GM18508 (cell line): ENCODE measurements around the gene VEZF1.
"Not testable (repeated sequence)": the region's sequence is repeated elsewhere in the genome, so short reads cannot be mapped to it uniquely, and the experiment has no call there.

ENCODE experiments used
- ATAC-seq: cut with Tn5 transposase; IDR thresholded peaks from one replicate; pipeline ENCODE4 v1.9.1; 2021; ENCODE audit warnings: moderate number of reproducible peaks; ENCODE audit not compliant: insufficient read depth, unreplicated experiment

VEZF1 gene

DNA sequence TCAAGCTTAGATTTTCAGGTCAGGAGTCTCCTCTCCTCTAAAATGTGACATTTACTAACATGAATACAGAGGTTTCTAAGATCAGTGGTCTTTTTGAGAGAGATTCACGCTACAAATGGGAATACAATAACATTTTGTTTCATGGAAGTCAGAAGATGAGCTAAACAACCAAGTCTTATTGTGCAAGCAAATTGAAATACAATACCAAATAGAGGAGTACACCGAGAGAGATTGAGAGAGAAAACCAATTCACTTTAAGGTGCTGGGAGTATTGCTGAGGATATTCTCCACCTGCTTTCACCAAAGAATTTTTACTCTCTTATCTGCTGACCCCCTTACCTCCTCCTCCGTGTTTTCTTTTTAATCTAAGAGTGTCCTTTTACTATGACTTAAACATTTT, 11.5 kb downstream of the VEZF1 start:
- no peak for ATAC-seq

DNA sequence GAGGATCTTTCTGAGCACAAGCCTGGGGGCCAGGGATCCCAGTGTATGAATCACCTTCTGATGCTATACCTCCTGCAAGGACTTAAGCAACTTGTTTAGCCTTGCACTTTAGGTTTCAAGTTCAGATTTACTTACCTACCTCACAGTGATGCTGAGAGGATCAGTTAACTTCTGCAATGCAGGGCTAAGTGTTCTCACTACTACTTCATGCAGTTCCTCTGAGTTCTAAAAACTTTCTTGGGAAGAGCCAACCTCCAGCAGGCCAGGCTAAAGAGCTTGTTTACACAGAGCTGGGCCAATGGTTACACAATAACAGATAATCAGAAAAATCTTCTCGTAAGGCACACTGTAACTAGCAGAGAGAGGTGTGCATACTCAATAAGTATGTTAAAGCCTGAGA, 13.0 kb downstream of the VEZF1 start:
- ATAC-seq = no peak

DNA sequence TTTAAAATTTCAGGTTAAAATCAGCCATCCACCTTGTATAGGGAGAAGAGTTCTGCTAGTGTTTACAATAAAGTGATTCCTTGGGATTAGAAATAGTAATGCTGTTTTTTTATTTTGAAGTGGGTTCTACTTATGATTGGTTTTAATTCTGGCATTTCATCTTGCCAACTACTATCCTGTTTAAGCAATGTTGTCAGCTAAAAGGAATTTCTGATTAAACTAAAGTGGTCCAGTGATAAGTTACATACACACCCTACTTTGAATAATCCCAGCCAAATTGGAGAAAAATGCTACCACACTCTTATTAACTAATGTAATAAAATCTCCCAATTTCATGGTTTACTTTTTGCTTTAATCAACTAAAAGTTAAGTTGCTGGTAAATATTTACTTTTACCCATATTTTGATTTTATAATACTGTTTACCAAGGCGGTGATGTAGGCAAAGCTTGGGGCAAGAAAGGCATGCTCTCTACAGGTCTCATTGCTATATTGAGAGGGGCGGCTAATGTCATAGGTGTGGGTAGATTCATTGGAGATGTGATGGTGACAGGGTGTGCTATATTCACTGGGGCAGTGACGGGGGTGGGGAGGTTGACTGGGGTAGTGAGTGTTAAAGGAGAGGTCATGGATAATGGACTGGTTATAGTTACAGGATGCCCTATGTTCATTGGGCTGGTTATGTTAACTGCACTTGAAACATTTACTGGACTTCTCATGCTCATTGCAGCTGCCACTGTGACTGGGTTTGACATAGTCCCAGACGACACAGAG, 13.8 kb downstream of the VEZF1 start:
- not testable (repeated sequence) for ATAC-seq

DNA sequence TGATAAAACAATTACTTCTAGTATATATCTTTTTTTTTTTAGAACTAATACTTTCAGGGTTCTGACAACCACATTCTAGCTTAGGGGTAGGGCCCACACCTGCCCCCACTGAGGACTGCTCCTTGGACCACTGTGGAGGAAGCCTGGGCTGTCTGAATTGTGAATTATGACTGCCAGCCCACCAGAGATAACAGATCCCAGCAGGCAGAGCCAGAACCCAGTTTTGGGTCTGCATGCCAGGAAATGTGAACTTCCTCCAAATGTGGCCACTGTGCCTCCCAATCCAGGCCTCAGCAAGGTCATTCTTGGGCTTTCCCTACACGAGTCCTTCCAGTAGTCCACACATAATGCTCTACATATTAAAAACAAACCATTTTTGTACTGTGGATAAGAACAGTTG, 15.9 kb downstream of the VEZF1 start:
- ATAC-seq = no peak

DNA sequence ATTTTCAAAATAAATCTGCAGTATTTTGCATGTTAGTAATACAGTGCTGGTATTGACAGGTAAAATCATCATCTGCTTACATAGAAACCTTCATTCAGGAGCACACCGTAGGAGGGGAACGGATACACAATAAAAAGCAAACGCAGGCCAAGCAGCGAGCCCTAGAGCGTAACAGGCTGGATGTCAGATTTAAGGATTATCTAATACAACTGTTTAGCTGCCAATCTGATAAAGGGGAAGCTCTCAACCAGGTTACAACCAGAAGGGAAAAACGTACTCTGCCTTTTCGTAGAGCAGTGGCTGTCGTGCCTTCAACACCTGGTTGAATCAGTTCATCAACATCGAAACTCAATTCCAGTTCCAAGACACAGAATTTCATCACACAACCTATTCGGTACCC, 16.5 kb downstream of the VEZF1 start:
- no peak for ATAC-seq

DNA sequence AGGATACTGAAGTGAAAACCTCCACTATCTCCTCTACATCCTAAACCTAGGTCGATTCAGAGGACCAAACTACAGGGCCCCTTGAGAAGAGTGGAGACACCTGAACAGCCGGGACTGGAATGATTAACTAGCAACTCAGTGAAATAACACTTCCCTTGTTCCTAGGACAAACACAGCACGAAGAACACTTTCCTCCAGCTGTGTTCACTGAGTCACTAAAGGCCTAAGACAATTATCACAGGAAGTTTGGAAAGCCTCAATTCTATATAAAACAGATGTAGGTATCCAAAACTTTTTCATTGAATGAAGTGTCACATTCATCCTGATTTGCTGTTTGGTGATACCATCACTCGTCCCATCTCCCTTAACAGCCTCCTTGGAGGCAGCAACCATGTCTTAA, 17.3 kb downstream of the VEZF1 start:
- no peak for ATAC-seq

DNA sequence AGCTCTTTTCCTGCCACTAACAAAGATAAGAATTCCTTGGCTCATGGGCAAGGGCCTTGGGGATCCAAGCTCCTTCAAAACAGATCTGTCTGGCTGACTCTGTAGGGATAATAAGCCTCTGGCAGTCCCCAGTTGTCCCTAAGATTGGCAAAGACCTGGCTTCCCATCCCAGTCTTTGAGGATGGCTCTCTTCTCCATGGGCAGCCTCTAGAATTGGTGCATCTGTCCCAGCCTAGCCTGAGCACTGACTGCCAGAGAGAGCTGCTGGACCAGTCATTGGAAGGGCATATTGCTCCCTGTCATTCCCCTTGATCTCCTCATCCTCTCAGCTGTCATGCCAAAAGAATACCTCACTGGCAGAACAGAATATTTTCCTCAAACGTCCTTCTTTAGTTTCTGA, 19.6 kb downstream of the VEZF1 start:
- ATAC-seq = no peak

DNA sequence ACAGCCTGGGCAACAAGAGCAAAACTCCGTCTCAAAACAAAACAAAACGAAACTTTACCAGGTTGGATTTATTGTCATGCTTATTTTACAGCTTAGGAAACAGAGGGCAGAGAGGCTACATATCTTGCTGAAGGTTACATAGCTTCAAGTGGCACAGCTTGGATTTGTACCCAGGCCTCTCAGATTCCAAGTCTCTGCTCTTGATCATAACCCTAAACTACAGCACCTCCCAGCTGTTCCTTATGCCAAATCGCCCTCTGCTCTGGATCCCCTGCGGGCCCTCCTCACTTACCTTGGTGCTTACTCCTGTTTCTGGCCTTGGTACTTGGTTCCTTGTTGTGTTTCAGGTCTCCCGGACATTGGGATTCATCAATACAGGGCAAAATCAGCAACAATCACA, 21.2 kb downstream of the VEZF1 start:
- ATAC-seq = no peak

DNA sequence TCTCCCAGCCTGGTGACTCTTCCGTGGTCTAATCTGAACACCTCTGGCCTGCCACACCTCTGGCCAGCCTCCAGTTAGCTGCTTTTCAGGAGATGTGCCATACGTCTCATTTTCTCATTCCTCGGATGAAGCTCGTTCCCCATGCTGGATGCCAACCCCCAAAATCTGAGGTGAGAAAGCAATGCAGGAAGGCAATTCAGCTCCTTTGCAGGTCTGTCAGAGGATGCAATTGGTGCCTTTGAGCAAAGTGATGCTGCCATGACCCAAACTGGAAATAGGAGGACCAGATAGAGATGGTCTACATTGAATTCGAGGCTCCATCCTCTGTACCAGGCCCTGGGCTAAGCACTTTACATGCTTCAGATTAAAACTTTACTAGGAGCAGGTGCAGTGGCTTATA, 21.8 kb downstream of the VEZF1 start:
- no peak for ATAC-seq

DNA sequence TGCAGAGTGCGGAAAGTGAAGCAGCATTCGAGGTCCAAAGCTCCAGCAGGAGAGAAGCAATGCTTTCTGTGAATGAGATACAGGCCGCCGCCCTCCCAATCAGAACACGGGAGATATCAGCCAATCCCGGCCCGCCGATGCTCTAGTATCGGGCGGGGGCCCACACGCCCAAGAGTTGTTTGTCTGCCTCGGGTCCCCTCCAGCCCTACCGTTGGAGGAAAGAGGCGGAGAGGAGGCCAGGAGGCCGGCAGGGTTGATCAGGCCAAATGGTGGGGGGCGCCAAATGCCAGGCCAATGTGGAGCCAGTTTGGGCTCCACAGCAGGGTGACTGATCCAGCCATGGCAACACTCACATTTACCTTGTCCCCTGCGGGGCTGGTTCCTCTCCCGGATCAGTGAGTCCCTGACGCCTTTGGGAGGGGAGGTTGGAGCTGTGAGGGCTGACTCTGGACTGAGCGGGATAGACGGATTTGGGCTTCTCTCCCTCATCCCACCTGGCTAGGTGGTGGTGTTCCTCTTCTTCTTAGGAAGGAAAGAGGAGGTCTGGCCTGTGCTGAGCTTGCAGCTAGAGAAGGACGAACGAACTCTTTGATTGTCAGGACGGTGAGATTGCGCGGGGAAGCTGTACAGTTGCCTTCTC, 22.4 kb downstream of the VEZF1 start:
- ATAC-seq = no peak

DNA sequence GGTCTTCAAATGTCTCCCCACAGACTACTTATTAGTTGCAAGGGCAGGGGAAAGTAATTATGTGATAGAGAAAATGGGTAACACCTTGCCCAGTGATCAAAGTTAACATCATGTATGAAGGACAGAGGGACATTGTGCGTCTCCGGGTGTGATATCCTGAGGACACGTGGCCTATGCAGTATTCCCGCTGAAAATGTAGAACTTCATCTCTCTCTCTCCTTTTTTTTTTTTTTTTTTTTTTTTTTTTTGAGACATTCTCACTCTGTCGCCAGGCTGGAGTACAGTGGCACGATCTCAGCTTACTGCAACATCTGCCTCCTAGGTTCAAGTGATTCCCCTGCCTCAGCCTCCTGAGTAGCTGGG, 24.9 kb downstream of the VEZF1 start:
- ATAC-seq = no peak

DNA sequence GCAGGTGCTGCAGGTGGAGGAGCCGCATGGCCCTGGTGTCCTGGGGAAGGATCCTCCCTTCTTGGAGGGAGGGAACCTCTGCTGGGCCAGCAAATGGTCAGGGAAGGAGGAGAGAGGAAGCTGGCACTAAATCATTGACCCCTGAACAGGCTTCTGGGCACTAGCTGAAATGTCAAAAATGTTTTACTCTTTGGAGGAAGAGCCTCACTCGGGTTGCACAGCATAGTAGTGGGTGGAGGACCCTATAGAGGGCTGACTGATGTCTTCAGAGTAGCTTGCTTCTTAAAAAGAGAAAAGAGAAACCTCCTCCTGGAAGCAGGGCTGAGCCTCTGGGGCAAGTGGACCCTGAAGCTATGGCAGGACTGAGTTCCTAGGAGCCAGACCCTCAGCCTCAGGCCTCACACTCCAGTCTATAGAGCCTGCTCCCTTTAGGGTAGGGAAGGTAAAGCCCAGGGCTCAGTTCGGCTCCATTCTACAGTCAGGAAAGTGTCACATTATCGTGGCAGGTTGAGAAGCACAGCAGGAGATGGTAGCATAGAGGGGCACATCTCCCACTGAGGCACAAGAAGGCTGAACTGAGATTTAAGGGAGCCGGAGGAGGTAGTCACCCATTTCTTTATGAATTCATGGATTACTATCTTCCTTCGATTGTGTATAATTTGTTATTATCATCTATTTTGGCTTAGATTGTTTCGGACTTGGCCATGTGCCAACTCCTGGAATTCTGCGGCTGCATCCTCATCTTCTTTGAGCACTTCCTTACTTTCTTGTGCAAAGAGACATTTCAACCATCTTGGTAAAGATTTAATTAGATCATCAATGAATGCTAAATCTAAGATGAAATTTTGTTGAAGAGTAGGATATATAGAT, 25.5 kb downstream of the VEZF1 start:
- no peak for ATAC-seq

DNA sequence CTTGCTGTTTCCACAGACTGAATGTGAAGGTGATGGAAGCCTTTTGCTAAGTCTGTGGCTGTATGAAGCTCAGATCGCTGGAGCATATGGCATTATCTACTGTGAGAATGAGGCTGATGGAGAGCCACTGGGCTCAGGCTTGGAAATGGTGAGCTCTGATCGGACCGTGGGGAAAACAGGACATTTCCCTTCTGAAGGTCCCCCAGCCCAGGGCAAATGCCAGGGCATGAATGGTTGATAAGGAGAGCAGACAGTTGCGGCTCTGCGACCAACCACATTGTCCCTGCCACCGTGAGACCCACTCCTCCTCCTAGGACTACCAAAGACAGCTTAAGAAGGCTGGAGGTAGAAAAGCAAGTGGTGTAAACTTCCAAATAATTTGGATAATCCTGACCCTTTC, 28.1 kb downstream of the VEZF1 start:
- no peak for ATAC-seq

DNA sequence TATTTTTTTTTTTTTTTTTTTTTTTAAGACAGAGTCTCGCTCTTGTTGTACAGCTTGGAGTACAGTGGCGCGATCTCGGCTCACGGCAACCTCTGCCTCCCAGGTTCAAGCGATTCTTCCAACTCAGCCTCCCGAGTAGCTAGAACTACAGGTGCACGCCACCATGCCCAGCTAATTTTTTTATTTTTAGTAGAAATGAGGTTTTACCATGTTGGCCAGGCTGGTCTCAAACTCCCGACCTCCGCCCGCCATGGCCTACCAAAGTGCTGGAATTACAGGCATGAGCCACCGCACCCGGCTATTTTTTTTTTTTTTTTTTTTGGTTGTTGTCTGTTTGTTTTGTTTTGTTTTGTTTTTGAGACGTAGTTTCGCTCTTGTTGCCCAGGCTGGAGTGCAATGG, 29.7 kb downstream of the VEZF1 start:
- not testable (repeated sequence) for ATAC-seq

DNA sequence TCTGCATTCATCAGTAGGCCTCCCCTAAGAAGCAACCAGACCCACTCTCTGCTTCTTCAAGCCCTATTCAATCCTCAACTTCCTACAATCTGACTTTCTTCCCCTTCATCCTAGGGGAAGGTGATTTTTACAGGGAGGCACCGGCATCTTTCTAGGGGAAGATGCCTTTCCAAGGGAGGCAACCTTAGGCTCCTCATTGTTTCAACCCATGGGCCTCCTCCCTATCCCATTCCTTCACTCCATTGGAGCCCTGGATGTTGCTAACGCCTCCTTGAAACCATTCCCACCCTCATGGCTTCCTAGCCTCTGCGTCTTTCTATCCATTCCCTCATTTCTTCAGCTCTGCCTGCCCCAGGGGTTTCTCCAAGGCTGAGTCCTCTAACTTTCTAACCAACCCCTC, 30.2 kb downstream of the VEZF1 start:
- no peak for ATAC-seq

DNA sequence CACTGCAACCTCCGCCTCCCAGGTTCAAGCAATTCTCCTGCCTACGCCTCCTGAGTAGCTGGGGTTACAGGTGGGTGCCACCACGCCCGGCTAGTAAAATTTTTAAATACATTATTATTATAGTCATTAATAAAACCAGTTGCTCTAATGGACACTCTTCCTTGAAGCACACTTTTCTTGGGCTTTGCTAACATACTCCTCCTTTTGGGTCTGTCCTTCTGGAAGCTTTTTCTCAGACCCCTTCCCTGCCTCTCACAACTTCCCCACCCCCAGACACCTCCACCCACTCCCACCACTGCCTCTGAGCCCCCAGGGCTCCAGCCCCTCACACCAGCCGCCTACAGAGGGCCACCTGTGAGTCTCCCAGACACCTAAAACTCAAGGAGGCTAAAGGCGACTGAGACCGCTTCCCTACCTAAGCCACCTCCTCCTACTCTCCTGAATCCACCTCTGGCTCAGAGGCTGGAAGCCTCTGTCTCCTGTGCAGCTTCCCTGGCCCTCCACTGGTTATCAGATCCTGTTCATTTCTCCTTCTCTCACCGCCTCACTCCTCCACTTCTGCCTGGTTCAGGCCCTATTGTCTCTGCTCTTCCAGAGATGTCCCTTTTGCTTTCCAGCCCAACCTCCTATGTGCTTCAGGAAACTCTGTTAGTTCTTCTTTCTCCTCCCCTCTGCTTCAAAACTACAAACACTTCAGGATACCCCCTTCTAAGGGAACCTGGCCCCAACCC, 30.8 kb downstream of the VEZF1 start:
- no peak for ATAC-seq

DNA sequence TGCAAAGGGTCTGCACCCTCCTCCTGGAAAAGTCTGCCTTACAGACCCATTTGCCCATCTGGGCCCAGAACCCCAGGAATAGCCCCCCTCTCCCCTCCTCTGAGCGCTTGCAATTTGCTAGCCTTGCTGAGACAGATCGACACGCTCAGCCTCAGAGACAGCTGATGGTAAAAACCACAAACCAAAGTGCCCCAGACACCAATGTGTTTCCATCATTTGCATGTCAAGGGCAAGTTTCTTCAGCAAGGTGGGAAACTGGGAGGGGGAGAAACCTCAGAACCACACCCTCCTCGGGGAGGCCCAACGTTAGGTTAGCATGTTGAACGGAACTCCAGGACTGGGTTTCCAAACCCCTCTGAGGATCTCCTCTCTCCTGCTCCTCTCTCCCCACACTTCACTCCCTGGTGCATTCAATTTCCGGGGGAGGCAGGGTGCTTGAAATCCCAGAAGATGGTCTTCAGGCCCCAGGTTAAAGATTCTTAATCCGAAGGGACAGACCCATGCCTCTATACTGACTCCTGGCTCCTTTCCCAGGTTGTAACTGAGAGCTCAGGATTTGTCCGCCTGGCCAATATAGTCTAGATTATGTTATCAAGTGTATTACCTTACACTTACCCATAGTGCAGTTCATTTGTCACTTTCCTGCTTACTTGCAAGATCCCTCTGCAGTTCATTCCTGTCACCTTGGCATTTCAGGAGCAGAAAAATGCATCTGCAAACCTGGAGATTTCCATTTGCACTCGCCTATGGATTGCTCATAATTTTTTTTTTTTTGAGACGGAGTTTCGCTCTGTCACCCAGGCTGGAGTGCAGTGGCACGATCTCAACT, 31.5 kb downstream of the VEZF1 start:
- peak; percentile 46 for ATAC-seq

DNA sequence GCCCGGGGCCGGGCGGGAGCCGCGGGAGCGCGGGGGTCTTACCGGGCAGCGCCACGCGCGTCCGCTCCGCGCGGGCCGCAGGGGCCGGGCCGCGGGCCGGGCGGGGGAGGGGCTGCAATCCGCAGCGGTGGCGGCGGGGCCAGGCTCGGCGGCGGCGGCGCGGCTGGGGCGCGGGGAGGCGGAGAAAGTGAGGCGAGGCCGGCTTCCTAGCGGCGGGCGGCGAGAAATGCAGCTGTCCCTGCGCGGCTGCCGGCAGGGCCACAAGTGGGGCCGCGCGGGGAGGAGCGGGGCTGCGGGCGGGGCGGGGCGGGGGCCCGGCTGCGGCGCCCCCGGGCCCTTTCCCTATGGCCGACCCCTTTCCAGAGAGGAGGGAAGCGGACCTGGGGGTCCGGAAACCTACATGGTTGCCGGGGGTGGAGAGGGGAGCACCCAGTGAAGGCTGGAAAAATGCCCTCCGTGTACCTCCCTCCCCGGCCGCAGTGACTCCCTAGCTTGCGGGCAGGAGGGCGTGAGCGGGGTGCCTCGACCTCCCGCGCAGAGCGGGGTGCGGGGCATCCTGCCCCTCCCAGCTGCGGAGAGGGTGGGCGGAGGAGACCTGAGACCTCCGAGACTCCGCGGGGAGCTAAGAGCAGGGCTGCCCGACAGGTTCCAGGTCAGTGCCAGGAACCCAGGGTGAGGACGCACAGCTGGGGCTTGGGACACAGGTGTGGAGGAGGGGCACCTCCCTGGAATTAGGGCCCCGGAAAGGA, 32.7 kb downstream of the VEZF1 start, which contains the start of gene CUEDC1:
Gene CUEDC1 (minus strand): TSS at position 230 of the 749 bp plus-strand sequence. CDS start 69,848 bp downstream, outside the sequence.
- no peak for ATAC-seq
